Measurements from ENCODE around the gene KANK3.
A peak's percentile ranks its signal among the peaks of the same experiment; 100 is the strongest.
"Not testable (repeated sequence)": the region's sequence is repeated elsewhere in the genome, so short reads cannot be mapped to it uniquely, and the experiment has no call there.

Gene KANK3

DNA sequence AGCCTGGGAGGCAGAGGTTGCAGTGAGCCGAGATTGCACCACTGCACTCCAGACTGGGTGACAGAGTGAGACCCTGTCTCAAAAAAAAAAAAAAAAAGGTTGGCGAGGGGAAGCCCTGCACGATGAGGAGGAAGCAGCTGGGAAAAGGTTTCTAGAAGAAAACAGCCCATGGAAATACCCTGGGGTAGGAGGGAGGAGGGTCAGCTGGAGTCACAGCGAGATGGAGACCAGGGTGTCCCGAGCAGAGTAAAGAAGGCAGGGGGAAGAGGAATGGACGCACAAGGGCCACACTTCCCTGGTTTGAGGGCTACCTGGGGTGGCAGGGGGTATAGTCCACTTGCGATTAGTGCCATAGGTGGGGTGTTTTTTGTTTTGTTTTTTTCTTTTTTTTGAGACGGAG lies 6.4 kb downstream of the KANK3 start:
- no peak for DNase-seq

DNA sequence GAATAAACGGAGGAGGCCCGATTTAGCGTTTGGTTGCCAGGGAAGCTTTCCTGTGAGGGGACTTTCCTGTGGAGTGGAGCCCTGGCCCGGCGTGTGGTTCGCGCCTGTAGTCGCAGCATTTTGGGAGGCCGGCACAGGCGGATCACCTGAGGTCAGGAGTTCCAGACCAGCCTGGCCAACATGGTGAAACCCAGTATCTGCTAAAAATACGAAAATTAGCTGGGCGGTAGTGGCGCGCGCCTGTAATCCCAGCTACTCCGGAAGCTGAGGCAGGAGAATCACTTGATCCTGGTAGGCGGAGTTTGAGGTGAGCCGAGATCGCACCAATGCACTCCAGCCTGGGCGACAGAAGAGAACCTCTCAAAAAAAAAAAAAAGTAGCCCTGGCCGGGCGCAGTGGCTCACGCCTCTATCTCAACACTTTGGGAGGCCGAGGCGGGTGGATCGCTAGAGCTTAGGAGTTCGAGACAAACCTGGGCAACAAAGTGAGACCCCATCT lies 6.9 kb downstream of the KANK3 start:
- DNase-seq, result no peak

DNA sequence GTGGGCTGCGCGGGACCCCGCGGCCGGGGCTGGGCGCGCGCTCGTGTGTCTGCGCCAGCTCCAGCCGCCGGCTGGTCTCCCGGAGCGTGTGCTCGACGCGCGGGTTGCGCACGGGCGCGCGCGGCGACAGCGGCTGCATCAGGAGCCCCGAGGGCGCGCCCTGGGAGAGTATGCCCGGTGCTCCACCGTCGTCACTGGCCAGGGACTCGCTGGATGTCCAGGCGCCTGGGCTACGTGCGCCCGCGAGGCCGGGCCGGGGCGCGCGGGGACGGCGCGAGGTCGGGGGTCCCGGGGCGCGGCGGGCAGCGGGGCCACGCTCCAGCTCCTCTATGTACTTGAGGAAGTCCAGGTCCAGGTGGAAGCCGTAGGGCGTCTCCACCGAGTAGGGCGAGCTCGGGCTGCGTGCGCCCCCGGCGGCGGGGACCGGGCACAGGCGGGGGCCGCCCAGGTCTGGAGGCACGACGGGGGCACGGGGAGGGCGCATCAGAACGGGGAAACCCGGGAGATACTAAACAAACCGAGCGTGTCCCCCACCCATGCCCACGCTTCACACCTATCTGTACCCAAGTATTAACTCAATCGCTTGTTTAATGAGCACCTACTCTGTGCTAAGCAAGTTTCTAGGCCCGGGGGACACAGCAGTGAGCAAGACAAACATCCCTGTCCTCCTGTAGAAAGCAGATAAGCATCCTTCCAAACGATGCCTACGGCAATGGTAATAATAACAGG lies 7.6 kb downstream of the KANK3 start:
- no peak for DNase-seq

DNA sequence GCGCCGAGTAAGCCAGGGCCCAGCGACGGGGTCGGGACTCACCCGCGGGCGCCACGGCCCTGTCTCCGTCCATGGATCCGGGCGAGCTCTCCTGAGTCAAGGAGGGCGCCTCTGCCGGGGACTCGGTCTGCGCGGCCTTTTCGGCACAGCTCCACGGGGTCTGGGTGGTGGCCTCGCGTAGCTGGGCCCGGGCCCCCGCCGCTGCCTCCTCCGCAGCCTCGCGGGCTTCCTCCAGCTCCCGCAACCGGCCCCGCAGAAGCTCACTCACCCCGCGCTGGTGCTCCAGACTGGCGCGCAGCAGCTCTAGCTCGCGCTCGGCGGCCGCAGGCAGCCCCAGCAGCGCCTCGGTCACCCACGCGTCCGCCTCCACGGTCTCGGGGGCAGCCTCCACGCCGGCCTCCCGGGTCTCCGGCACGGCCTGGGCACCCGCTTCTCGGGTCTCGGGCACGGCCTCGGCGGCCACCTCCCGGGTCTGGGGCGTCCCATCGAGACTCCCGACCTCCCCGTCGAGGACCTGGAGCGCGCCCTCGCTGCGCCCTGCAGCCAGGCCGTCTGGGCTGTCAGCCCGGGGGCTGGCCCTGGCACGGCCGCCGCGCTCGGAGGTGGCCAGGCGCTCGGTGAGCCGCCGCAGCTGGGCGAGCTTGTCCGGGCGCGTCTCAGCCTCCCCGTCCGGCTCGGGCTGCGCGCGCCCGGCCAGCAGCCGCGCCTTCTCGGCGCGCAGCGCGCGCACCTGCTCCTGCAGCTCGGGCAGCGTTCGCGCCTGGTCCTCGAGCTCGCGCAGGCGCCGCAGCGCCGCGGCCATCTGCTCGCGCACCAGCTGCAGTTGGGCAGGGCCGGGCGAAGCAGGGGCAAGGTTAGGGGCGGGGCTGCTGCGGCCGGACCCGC lies 8.4 kb downstream of the KANK3 start:
- DNase-seq, result peak; percentile 60

GRCh38 chr19:8333767-8334457 lies 9.2 kb downstream of the KANK3 start:
- peak; percentile 11 for DNase-seq

DNA sequence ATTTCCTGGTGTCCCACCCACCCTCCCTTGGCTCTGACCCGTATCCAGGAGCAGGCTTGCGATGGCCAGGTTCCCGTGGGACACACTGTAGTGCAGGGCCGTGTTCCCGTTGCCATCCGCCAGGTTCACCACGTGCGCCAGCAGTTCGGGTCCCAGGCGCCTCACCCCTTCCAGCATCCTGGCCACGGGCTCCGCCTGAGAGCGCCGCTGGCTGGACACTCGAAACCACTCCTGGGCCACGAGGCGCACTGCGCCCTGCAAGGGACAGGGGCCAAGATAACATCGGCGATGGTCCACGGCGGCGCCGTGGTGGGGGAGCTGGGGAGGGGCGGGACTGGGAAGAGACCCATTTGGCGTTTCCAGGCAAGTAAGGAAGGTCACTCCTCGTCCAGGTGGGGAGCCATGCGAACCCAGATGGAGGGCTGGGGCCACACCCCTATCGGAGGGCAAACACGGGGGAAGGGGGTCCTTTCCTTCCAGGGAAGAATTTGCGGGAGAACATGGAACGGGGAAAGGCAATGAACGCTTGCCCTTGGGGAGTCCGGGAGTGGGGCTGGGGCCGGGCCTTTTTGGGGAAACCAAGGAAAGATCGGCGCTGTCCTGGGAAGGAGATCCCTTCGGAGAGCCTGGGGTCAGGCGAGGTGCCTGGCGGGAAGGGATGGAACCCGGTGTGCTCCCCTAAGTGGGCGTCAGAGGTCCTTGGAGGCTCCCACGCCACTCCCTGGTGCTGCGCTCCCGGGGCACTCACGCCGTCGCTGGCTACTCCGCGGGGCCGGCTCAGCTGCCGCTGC lies 9.9 kb downstream of the KANK3 start:
- DNase-seq, result no peak

GRCh38 chr19:8331263-8331845 lies 11.7 kb downstream of the KANK3 start:
- DNase-seq, result no peak

- DNase-seq, result no peak
Measured at GRCh38 chr19:8329996-8330395, 13.1 kb downstream of the KANK3 start.

- DNase-seq, result no peak
Measured at GRCh38 chr19:8325454-8325853, 17.6 kb downstream of the KANK3 start.

DNA sequence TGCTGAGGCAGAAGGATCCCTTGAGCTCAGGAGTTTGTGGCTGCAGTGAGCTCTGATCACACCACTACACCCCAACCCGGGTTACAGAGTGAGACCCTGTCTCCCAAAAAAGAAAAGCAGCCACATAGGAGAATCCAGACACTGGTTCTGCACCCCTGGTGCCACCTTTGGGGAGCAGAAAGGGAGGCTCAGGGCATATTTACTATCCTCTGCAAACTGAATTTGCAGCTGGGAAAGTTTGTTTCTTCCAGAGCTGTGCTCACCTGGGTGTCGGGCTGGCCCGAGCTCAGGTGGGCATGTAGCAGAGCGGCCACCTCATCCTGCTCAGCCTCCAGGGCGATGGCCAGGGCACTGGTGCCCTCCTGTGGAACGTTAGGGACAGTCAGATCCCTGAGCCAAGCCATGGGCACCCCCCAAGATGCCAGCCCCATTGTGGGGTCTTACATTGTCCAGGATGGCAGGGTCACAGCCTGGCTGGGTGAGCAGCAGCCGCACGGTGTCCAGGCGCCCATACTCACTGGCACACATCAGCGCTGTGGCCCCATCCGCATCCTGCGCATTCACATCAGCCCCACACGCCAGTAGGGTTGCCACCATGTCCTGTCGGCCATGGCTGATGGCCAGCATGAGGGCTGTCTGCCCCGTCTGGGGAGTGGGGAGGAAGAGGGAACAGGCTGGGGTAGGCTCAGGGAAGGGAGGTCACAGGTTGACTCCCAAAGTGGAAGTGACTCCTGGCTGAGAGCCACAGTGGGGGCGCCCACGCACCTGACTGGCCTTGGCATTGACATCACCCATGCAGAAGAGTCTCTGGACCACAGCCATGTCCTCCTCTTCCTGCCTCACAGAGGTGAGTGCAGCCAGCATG lies 18.6 kb downstream of the KANK3 start:
- DNase-seq, result no peak

DNA sequence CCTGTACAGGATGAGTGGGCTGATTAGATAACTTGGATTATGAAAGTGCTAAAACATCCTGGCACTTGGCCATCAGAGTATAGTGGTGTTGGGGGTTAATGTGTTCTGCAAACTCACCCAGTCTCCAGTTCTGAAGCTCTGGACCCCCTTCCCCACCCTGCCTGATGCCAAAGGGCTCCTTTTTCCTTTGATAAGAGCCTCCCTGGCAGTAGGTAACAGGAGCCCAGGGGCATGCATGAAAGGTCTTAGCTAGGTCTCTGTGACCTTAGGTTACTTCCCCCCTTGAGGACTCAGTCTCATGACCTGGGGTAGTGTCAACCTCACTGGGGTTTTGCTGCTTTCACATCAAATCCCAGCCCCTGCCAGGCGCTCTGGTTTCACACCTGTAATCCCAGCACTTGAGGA lies 19.3 kb downstream of the KANK3 start:
- DNase-seq, result no peak

GRCh38 chr19:8322638-8322997 lies 20.4 kb downstream of the KANK3 start:
- no peak for DNase-seq

DNA sequence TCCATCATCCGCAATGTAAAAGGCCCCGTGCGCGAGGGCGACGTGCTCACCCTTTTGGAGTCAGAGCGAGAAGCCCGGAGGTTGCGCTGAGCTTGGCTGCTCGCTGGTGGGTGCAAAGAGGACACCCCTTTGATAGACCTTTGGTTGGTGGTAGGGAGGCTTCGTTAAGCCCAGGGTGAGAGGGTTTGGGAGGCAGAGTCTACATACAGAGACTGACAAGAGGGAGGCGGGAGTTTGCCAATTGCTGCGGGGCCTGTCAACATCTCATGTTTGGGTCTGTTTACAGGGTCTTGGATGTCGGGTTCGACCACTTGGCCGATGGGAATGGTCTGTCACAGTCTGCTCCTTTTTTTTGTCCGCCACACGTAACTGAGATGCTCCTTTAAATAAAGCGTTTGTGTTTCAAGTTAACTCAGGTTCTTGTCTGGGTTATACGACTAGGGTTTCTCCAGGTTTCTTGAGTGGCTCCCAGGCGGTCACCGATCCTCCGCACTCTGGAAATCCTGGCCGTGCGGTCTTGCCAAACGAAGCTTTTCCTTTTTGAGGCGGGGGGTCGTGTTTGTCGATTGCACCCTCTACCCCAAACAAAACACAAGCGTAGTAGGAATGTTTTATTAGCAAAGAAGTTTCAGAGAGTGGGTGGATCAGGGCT lies 20.9 kb downstream of the KANK3 start:
- no peak for DNase-seq

- peak; percentile 89 for DNase-seq
Measured at GRCh38 chr19:8321067-8321985, 21.7 kb downstream of the KANK3 start, which contains the start of the genes NDUFA7 and RPS28. Gene NDUFA7, minus strand, starts transcription at chr19:8321375. Its CDS starts 17 bp downstream, at chr19:8321358. Gene RPS28, plus strand, starts transcription at chr19:8321496. Its CDS starts 35 bp downstream, at chr19:8321531.

DNA sequence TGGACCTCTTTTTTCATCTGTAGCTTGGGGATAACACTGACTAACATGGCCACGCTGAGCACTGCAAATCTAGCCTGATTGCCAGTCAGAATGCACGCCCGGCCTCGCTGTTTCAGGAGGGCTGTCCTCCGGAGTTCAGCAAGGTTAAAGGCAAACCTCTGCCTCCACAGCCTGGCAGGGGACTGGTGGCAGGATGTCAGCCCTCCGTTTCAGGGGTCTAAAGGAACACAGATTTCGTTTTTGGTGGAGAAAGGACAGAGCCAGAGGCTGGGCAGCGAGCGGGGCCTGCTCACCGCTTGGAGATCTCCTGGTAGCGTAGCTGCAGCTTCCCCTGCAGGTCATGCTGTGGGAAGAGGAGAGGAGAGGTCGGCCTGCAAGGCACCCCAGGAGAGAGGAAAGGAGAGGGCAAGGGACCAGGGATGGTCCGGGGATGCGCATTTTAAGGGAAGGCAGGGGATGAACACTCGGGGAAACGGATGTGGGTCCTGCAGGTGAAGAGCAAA lies 22.4 kb downstream of the KANK3 start:
- DNase-seq, result no peak

GRCh38 chr19:8319807-8320520 lies 23.1 kb downstream of the KANK3 start:
- no peak for DNase-seq

GRCh38 chr19:8318835-8319234 lies 24.2 kb downstream of the KANK3 start:
- not testable (repeated sequence) for DNase-seq

DNA sequence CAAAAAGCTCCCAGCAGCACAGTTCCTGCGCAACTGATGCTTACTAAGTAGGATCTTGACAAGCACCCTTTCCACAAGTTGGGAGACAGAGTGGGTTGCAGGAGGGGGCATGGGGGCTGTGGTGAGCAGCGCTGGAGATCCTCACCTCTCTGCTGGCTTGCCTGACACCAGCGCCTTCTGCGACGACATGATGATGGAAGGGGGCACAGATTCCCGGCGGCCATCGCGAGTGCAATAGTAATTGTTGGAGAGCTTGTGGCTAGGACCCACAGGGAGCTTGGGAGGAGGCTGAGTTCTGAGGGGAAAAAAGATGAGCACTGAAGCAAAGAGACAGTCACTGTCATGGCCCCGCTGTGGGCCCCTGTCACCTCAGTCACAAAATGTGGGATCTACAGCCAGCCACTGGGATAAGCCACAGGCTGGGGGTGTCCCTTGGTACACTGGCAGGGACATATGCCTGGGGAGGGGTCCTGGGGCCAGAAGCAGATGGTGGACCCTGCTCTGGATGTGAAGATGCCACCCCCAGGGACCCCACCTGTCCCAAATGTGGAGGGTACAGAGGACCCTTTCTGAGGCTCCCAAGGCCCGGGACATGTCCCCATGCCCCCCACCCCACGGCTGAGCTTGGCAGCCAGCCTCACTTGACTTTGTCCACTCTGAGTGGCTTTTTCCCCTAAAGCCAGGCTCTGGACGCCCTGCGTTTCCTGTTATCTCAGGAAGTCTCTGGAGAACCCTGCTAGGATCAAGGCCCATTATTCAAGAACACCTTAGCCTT lies 26.5 kb downstream of the KANK3 start:
- DNase-seq, result no peak

All from NCI-H526 treated with DMSO at 0.1 percent for 48 hours (cell line).